Nephron (organoid): Measurements from ENCODE around the gene ASGR1.

Source experiments
- H3K27ac Mint-ChIP-seq, 3 experiments: 2 replicates each; pipeline ENCODE4 v1.8.0; 2020; ENCODE audit warnings: mixed read lengths in 3 of 3, mild to moderate bottlenecking in 2 of 3, moderate library complexity in 1 of 3
- H3K27me3 Mint-ChIP-seq: 2 replicates; pipeline ENCODE4 v1.8.0; 2021; ENCODE audit warnings: low read depth, mild to moderate bottlenecking, moderate library complexity, mixed read lengths
- H3K36me3 Mint-ChIP-seq: 2 replicates; pipeline ENCODE4 v1.8.0; 2020; ENCODE audit warnings: low read depth, mixed read lengths
- H3K4me1 Mint-ChIP-seq: 2 replicates; pipeline ENCODE4 v1.8.0; 2020; ENCODE audit warnings: mixed read lengths
- H3K4me3 Mint-ChIP-seq, 3 experiments: 2 replicates each; pipeline ENCODE4 v1.8.0; 2020; ENCODE audit warnings: mild to moderate bottlenecking in 3 of 3, mixed read lengths in 3 of 3, moderate library complexity in 2 of 3
- H3K9me3 Mint-ChIP-seq: 2 replicates; pipeline ENCODE4 v1.8.0; 2020; ENCODE audit warnings: mixed read lengths
- CTCF ChIP-seq, 3 experiments: fragments of 200-600 bp; sonication (generic); IDR thresholded peaks; one replicate each; pipeline ENCODE4 v1.5.0; 2021; ENCODE audit warnings: antibody characterized with exemption in 3 of 3; ENCODE audit not compliant: unreplicated experiment in 3 of 3

Gene ASGR1

GRCh38 chr17:7156342-7156940 lies 22.7 kb downstream of the ASGR1 start:
- Mint-ChIP-seq H3K36me3 (no peaks in the 10 kb centered on the region), H3K4me1 (no peaks in the 10 kb centered on the region), H3K27ac (no peak overlapping the region), H3K4me3 (no peak overlapping the region), H3K9me3 (no peaks in the 10 kb centered on the region), H3K27me3 (peaks cover 14% of the 10 kb centered on the region)
- no peak for TF ChIP-seq CTCF (IDR thresholded peaks at IDR 0.05; ENCODE audit: unreplicated experiment in 3 of 3)

- peaks cover 20% of the 10 kb centered on the region for H3K27me3 Mint-ChIP-seq
- TF ChIP-seq CTCF (IDR thresholded peaks at IDR 0.05; ENCODE audit: unreplicated experiment in 3 of 3): no peak
- H3K4me1 Mint-ChIP-seq: no peaks in the 10 kb centered on the region
- no peak overlapping the region for H3K4me3 Mint-ChIP-seq
- no peak overlapping the region for H3K27ac Mint-ChIP-seq
- H3K36me3 Mint-ChIP-seq: no peaks in the 10 kb centered on the region
- no peaks in the 10 kb centered on the region for H3K9me3 Mint-ChIP-seq
Observed at GRCh38 chr17:7147772-7148171, 31.4 kb downstream of the ASGR1 start.

GRCh38 chr17:7146115-7146514 lies 33.1 kb downstream of the ASGR1 start:
- H3K36me3 Mint-ChIP-seq: no peaks in the 10 kb centered on the region

GRCh38 chr17:7144213-7144612 lies 35.0 kb downstream of the ASGR1 start:
- Mint-ChIP-seq H3K4me3 (no peak overlapping the region), H3K36me3 (no peaks in the 10 kb centered on the region), H3K9me3 (no peaks in the 10 kb centered on the region), H3K27me3 (peaks cover 26% of the 10 kb centered on the region), H3K4me1 (no peaks in the 10 kb centered on the region), H3K27ac (no peak overlapping the region)
- TF ChIP-seq CTCF (IDR thresholded peaks at IDR 0.05; ENCODE audit: unreplicated experiment in 3 of 3): no peak

More at GRCh38 chr17:7146115-7146514, 33.1 kb downstream of the ASGR1 start:
- no peak overlapping the region for H3K4me3 Mint-ChIP-seq
- H3K9me3 Mint-ChIP-seq: no peaks in the 10 kb centered on the region
- peak overlapping the region in 1 of 3 experiments; percentile 20 for H3K27ac Mint-ChIP-seq
- no peak for TF ChIP-seq CTCF (IDR thresholded peaks at IDR 0.05; ENCODE audit: unreplicated experiment in 3 of 3)
- H3K27me3 Mint-ChIP-seq: peaks cover 26% of the 10 kb centered on the region
- no peaks in the 10 kb centered on the region for H3K4me1 Mint-ChIP-seq

GRCh38 chr17:7141824-7142223 lies 37.3 kb downstream of the ASGR1 start:
- Mint-ChIP-seq H3K4me3 (no peak overlapping the region), H3K4me1 (peaks cover 3% of the 10 kb centered on the region), H3K27ac (no peak overlapping the region), H3K36me3 (no peaks in the 10 kb centered on the region), H3K9me3 (no peaks in the 10 kb centered on the region), H3K27me3 (peaks cover 30% of the 10 kb centered on the region)
- no peak for TF ChIP-seq CTCF (IDR thresholded peaks at IDR 0.05; ENCODE audit: unreplicated experiment in 3 of 3)

GRCh38 chr17:7139400-7139799 lies 39.8 kb downstream of the ASGR1 start:
- H3K27me3 Mint-ChIP-seq: peaks cover 35% of the 10 kb centered on the region
- H3K27ac Mint-ChIP-seq: no peak overlapping the region
- no peaks in the 10 kb centered on the region for H3K36me3 Mint-ChIP-seq
- no peak overlapping the region for H3K4me3 Mint-ChIP-seq
- TF ChIP-seq CTCF (IDR thresholded peaks at IDR 0.05; ENCODE audit: unreplicated experiment in 3 of 3): no peak
- peaks cover 8% of the 10 kb centered on the region for H3K4me1 Mint-ChIP-seq
- no peaks in the 10 kb centered on the region for H3K9me3 Mint-ChIP-seq
